ENCODE measurements around the gene TAS2R60.
"Not testable (repeated sequence)": the region's sequence is repeated elsewhere in the genome, so short reads cannot be mapped to it uniquely, and the experiment has no call there.

TAS2R60 gene

DNA sequence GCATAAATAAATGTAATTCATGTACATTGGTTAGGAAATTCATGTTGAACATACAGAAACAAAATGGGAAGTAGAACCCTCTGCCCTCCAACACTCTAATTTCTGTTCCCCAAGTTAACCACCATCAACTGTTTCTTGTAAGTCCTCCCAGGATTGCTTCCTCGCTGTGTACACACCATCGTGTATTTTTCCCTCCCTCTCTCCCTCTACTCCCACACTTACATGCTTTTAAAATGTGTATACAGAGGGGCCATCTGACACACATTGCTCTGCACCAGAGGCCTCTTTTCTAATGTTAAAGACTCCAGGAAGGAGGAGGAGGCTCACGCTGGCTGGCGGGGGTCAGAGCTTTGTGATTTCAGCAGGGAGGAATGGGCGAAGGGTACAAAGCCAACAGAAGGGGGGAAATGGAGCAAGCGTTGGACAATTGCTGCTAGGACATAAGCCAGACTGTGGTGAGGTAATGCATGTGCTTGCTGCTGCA is 32.7 kb upstream of the TAS2R60 start:
- in situ Hi-C loops (cut with HindIII; ENCODE audit: low sequenced_read_pairs), result loop anchor here (10.0 kb wide), 1 partner anchor 396 kb away; no protein-coding TSS in a partner anchor

DNA sequence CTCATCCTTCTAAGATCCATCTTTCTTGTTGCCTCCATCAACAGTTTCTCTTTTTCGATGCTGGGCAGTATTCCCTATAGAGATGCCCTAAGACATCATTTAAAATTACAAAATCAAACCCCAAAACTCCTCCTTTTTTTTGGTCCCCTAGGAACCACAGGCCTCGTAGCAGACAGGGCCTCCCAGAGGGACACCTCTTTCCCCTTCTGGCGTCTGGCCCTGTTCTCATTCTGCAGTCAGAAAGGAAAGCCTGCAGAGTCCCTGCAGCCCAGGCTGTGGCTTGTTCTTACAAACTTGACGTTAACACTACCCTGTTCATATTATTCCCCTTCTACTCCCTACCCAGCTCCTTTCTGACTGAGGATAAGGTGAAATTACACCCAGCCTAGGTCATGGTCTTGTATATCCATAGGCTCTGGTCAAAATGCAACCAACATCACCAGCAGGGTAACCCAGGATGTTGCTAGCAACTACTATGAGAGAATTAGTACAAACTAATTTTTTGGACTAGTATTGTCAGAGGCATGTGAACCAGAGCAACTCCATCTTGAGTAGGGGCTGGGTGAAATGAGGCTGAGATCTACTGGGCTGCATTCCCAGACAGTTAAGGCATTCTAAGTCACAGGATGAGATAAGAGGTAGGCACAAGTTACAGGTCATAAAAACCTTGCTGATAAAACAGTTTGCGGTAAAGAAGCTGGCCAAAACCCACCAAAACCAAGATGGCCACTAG is 31.1 kb upstream of the TAS2R60 start:
- in situ Hi-C loops (cut with HindIII; ENCODE audit: low sequenced_read_pairs), result loop anchor here (10.0 kb wide), 1 partner anchor 397 kb away; no protein-coding TSS in a partner anchor

DNA sequence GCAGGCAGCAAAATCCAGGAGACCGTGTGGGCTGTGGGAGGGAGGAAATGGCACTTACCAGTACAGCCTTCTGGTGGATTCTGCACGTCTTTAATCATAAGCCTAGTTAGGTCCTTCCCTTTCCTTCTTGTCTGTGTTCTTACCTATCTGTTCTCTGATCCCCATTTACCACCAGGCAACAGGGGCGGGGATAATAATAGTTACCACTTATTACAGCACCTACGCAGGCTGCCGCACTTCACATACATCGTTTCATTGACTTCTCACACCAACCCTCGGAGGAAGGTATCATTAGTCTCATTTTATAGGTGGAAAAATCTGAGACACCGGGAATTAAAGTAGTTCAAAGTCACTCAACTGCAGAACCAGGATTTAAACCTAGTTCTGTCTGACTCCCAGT is 30.1 kb upstream of the TAS2R60 start:
- in situ Hi-C loops (cut with HindIII; ENCODE audit: low sequenced_read_pairs), result loop anchor here (10.0 kb wide), 1 partner anchor 398 kb away; no protein-coding TSS in a partner anchor

DNA sequence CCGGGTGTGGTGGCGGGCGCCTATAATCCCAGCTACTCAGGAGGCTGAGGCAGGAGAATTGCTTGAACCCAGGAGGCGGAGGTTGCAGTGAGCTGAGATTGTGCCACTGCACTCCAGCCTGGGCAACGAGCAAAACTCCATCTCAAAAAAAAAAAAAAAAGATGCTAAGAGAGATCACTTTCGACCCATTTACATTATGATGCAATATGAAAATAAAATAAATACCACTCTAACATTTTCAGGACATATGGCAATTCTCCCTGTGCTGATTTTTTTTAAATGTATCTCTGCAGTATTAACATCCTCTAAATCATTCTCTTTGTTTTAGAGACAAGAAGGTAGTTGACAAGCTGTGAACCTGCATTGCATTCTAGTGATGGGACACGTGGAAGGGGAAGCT is 28.0 kb upstream of the TAS2R60 start:
- in situ Hi-C loops (cut with HindIII; ENCODE audit: low sequenced_read_pairs), result loop anchor here (5.0 to 10.0 kb wide), 4 partner anchors 37 to 400 kb away; no protein-coding TSS in a partner anchor

DNA sequence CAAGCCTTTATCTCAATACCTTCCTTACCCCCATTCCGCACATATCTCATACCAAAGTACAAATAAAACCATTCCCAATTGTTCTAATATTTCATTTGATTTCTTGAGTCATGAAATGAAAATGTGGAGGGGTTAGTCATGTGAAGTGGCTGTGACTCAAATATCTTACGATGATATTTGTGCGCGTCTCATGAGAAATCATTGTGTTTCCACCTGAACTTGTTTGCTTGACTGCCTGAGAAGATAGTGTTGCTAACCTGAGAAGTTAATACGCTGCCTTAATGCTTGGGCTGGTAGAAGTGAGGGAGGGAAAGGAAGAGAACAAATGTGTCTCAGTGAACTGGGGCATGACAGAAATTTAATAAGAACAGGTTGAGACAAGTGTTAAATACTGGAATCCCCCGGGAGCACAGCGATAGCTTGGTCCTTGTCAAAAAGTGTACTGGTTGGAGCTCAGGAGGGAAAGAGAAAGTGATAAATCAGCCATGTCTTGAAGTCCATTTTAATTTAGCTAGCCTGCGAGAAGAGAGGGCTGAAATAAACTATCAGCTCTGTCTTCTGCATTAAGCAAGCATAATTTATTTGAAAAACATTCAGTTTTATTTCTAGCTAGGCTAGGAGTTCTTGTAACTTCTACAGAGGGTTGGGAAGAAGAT is 27.4 kb upstream of the TAS2R60 start:
- in situ Hi-C loops (cut with HindIII; ENCODE audit: low sequenced_read_pairs), result loop anchor here (5.0 to 10.0 kb wide), 4 partner anchors 36 to 401 kb away; no protein-coding TSS in a partner anchor

DNA sequence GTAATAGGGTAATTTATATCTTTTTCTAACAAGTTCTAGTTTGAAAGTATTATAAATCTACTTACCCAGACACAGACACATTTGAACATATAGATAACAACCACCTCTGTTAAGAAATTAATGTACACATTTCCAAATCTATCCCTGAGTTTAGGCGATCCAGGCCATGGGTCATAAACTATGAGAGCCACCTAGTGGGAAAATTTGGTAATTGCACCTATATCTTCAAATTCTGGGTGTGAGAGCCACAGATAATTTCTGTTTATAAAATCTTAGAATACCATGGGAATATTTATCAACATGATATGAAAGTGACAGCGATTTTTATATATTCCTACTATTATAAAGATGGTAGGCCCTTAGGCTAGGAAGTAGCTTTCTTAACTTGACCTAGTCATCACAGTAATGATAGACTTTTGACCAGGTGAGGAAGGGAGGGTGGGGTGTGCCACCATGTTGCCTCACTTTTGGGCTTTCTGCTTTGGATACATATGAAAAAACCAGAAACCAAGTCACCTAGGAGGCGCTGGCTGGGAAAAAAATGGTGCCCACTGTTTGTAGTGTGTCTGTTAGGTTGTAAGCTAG is 26.6 kb upstream of the TAS2R60 start:
- in situ Hi-C loops (cut with HindIII; ENCODE audit: low sequenced_read_pairs), result loop anchor here (5.0 to 10.0 kb wide), 4 partner anchors 36 to 402 kb away; no protein-coding TSS in a partner anchor

DNA sequence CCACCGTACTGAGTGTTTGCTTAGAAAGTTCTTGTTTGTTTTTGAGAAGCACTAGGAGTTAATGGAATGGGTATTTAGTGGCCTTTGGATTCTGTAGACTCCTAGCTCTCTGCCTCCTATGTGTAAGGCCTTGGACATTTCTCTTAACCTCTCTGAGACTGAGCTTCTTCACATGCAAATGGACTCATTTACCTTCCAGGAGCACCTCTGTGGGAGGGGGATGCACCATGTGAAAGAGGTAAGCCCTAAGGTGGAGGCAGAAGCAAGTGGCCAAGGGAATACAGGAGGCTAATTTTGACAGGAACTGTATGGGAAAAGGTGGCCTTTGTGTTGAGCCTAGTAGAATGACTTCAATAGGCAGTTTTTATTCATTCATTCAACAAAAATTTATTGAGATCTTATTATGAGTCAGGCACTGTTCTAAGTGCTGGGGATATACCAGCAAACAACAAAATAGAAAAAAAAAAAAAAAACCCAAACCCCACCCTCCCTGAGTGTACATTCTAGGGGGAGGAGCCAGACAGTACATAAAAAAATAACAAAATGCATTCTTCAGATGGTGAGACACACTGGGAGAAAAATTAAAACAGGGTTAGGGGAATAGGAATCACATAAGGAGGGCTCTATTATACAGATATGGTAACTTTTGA is 25.4 kb upstream of the TAS2R60 start:
- in situ Hi-C loops (cut with HindIII; ENCODE audit: low sequenced_read_pairs), result loop anchor here (5.0 to 10.0 kb wide), 4 partner anchors 34 to 403 kb away; no protein-coding TSS in a partner anchor

DNA sequence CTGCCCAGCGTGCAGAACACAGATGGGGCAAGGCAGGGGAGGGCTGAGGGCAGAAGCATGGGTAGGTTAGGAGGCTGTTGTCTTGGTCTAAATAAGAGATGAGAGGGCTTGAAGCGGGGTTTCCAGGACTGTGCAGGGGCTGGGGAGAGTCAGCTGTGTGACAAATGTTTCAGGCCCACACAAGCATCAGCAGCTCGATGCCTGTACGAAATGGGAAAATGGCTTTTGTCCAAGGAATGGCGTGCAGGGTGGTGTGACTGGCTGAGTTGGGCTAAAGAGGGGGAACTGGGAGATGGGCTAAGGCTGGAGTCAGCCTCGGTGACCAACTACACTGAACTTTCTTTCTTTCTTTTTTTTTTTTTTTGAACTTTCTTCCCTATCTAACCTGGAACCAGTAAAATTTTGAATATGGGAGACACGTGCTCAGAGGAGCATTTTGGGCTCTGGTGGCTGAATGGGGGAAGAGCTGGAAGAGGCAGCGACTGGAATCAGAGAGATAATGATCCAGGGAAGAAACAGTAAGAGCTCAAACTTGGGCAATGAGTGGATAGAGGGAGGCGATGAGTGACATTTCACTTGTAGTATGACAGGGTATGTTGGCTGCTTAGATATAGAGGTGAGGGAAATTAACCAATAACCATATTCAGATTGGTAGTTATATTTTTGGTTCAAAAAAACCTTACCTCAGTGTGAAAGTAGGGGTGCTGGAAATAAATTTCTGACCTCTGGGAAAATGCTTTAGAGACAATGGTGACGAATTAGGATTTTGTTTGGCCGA is 24.4 kb upstream of the TAS2R60 start:
- in situ Hi-C loops (cut with HindIII; ENCODE audit: low sequenced_read_pairs), result loop anchor here (5.0 to 10.0 kb wide), 4 partner anchors 33 to 404 kb away; no protein-coding TSS in a partner anchor

DNA sequence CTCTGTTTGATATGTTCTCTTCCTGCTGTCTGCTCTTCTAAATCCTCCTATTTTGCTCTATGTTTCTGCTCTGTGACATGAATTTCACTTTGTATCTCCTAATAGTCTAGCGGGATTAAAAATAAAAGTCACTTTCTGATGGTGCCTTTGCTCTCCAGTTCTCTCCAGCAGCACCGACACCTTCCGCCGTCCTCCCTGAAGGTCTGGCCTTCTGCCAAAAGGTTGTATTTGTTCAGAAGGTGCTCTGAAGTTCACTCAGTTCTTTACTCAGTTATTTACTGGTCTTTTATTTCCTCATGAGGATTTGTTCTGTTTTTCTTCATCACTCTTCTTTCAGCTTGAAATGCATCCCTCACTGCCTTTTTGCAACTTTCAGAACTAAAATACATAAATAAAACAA is 23.4 kb upstream of the TAS2R60 start:
- in situ Hi-C loops (cut with HindIII; ENCODE audit: low sequenced_read_pairs), result loop anchor here (5.0 to 10.0 kb wide), 4 partner anchors 32 to 405 kb away; no protein-coding TSS in a partner anchor

DNA sequence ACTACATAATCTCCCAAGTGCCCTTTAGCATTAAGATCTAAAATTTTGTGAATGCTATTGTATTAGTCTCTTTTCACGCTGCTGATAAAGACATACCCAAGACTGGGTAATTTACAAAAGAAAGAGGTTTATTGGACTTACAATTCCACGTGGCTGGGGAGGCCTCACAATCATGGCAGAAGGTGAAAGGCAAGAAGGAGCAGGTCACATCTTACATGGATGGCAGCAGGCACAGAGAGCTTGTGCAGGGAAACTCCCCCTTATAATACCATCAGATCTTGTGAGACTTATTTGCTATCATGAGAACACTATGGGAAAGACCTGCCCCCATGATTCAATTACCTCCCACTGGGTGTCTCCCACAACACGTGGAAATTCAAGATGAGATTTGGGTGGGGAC is 22.6 kb upstream of the TAS2R60 start:
- in situ Hi-C loops (cut with HindIII; ENCODE audit: low sequenced_read_pairs), result not testable (repeated sequence)

DNA sequence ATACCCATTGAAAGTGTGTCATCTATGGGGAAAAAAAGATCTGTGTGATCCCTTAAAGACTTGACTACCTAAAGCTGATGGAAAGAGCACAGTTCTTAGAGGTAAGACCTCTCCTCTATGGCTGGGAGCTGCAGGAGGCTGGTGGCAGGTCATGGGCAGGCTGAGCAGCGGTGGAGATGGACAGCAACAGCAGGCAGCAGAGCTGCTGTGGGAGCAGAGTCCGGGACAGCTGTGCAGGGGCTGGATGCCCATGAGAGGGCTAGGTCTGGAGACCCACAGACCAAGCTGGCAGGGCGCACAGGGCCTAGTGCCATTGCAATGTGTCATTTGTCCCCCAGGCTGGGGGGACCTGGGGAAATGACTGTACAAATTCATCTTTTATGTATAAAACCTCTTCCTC is 21.2 kb upstream of the TAS2R60 start:
- in situ Hi-C loops (cut with HindIII; ENCODE audit: low sequenced_read_pairs), result no loop called here

DNA sequence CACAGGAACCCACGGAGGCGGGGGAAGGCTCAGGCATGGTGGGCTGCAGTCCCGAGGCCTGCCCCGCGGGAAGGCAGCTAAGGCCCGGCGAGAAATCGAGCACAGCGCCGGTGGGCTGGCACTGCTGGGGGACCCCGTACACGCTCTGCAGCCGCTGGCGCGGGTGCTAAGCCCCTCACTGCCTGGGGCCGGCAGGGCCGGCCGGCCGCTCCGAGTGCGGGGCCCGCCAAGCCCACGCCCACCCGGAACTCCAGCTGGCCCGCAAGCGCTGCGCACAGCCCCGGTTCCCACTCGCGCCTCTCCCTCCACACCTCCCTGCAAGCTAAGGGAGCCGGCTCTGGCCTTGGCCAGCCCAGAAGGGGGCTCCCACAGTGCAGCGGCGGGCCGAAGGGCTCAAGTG is 18.8 kb upstream of the TAS2R60 start:
- in situ Hi-C loops (cut with HindIII; ENCODE audit: low sequenced_read_pairs), result not testable (repeated sequence)

DNA sequence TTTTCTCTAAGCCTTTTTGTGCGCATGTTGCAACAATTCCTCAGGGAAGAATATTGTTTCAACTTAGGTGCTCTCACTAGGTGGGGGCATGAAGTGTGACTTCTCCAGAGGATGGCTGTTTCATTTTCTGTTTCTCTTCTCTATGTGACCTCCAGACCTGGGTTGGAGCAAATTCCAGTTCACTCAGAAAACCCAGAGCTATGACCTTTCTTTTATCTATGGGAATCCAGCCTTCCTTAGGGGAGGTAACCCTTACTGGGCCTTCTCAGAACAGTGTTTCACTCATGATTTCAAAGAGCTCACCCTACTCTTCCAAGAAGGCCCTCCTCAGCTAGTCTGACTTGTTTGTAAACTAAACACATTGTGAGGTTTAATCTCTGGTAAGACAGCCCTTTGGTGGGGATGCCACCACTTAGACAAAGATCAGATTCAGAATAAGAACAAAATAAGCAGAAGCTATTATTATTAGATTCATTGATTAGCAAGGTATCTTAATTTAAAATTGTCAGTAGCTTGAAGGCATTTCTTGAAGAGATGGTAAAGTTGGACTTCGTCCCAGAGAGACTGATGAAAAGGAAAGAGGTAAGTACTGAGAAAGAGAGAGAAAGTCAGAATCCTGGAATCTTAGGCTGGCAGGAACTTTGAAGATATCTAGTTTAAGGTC is 16.6 kb upstream of the TAS2R60 start:
- in situ Hi-C loops (cut with HindIII; ENCODE audit: low sequenced_read_pairs), result no loop called here

DNA sequence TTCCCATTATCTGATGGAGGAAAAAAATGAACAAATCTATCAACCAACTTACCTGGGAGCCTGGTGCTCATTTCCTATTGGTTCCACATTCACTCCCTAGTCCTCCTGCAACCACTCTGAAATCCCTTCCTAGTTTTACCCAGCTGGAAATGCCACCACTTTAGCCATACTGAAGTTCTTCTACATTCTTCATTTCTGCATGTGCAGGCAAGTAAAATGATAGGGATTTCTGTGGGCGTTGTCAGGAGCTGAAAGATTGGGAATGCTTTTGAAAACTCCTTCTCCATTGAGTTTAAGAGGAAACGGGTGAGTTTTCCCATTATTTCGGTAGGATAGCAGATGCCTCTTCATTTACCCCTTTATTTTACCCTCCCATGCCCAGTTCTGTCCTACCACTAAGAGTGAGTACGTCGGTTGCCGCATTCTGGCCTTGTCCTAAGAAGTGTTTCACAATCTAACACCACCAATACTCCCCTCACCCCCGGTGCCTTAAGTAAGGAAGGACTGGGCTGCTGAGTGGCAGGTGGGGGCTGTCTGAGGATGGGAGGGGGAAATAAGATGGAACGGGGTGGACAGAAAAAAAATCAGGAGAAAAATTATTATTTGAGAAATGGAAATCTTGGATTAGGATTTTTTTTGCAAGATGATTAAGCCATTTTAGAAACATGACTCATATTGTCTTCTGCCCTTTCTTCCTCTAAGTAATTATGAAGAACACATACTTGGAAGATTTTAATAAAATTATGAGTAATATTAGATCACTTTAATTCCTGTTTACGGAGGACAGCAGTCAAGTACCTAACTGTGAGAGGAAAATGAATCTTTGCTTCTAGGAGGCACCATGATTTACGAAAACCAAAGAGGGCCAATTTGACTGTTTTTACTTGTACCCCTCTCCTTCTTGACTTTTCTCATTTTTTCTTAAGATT is 13.2 kb upstream of the TAS2R60 start:
- in situ Hi-C loops (cut with HindIII; ENCODE audit: low sequenced_read_pairs), result no loop called here

DNA sequence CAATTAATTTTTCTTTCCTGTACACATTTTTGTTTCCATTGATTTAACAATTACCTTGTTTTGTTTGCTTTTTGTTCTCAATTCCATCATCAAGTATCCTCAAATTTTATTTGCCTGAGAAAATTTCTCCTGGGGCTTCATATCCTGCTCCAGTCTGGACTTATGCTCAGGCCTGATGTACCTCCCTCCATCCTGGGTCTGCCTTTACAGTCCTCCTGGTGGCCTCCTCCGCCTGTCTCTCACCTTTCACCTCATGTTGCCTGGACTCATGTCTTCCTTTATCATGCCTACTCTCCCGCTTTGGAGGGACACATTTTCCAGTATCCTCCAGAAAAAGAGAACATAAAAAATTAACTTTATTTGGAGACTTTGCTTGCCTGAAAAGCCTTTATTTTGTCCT is 12.1 kb upstream of the TAS2R60 start:
- in situ Hi-C loops (cut with HindIII; ENCODE audit: low sequenced_read_pairs), result no loop called here

DNA sequence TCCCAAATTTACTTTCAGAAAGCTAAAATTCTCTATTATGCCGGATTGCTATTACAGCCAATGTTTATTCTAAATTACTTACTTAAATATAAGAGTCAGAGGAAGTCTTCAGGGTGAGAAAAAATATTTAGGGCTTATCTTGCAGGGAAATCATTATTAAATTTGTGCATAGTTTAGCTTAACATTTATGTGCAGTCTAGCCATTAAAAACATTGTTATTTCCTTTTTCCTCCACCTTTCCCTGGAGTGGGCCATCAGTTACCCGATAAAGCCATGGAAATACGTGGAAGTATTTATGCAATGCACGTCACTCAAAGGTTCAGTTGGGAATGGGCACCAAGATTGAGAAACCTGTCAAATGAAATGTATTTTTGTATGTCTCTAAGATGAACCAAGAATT is 9.5 kb upstream of the TAS2R60 start:
- in situ Hi-C loops (cut with HindIII; ENCODE audit: low sequenced_read_pairs), result no loop called here

DNA sequence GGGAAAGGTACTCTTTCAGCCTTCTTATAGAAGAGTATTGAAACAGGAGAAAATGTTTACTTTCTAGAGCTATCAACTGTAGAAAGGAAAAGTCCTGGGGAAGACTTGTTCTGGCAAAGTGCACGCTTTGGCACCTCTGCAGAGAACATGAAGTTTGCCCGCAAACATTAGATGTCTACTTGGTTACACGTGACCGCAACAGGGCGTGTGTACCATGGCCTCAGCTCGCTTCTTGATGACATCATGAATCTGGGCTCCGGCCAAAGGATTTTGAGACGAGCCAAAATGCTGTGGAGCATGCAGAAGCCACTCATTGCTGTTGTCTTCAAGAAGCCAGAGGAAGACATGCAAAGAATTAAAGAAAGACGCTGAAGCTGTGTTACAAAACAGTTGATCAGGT is 8.6 kb upstream of the TAS2R60 start:
- in situ Hi-C loops (cut with HindIII; ENCODE audit: low sequenced_read_pairs), result no loop called here

DNA sequence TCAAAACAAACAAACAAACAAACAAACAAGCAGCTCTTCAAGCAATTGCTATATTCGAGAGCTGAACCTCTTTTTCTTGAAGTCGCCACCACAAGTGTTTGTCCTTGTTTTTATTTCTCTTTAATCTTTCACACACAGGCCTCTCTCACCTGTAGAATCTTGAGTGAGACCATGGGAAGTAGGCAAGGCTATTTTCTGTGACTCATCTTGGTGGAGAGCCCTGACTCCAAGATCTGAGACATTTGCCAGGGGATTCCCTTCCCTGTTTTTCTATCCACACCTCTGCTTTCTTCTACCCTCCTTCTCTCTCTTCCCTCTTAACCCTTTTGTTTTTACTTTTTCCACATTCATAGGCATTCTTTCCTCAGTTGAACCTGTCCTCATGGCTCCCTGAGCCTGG is 8.0 kb upstream of the TAS2R60 start:
- in situ Hi-C loops (cut with HindIII; ENCODE audit: low sequenced_read_pairs), result no loop called here
